ENCODE data around the gene LIME1. TPM values are rescaled to one million over a fixed set of nuclear protein-coding genes. Genes with fewer than 3 reads are reported as not detected.

Gene LIME1
- polyA plus RNA-seq, 1 experiment: 1.5 TPM

- no peak for DNase-seq (ENCODE audit: low read depth, low spot score)
- no peaks in the 10 kb centered on the region for H3K27me3 ChIP-seq (ENCODE audit: control insufficient read depth, insufficient read depth, low read length)
- H3K27ac ChIP-seq (ENCODE audit: low read depth, low read length): no peak overlapping the region
- no peak for TF ChIP-seq CTCF (IDR thresholded peaks at IDR 0.05; ENCODE audit: low read depth, low read length)
- POLR2A ChIA-PET: no interaction called here
- no peak overlapping the region for H3K4me3 ChIP-seq (ENCODE audit: low read depth, low read length)
- CTCF ChIA-PET: interaction anchor here (0.6 kb wide), 1 partner anchor 24 kb away, joined by 3 read pairs; no protein-coding TSS in a partner anchor
- no peaks in the 10 kb centered on the region; the same call in 1 of the 2 replicates for H3K9me3 ChIP-seq (ENCODE audit: control insufficient read depth, insufficient read depth, low read length)
Measured at GRCh38 chr20:63743210-63743970, 6.9 kb downstream of the LIME1 start.

- H3K27me3 ChIP-seq (ENCODE audit: control insufficient read depth, insufficient read depth, low read length): no peaks in the 10 kb centered on the region
- DNase-seq (ENCODE audit: low read depth, low spot score): no peak
- ChIA-PET POLR2A (no interaction called here), CTCF (no interaction called here)
- H3K4me3 ChIP-seq (ENCODE audit: low read depth, low read length): no peak overlapping the region
- H3K27ac ChIP-seq (ENCODE audit: low read depth, low read length): no peak overlapping the region
- H3K9me3 ChIP-seq (ENCODE audit: control insufficient read depth, insufficient read depth, low read length): no peaks in the 10 kb centered on the region; the same call in 1 of the 2 replicates
- TF ChIP-seq CTCF (IDR thresholded peaks at IDR 0.05; ENCODE audit: low read depth, low read length): no peak
Measured at GRCh38 chr20:63744158-63744557, 7.7 kb downstream of the LIME1 start.

GRCh38 chr20:63744574-63745423, 8.3 kb downstream of the LIME1 start:
- no peaks in the 10 kb centered on the region; the same call in 1 of the 2 replicates for H3K9me3 ChIP-seq (ENCODE audit: control insufficient read depth, insufficient read depth, low read length)
- ChIA-PET POLR2A (no interaction called here), CTCF (no interaction called here)
- H3K4me3 ChIP-seq (ENCODE audit: low read depth, low read length): no peak overlapping the region
- no peak for DNase-seq (ENCODE audit: low read depth, low spot score)
- H3K27ac ChIP-seq (ENCODE audit: low read depth, low read length): no peak overlapping the region
- TF ChIP-seq CTCF (IDR thresholded peaks at IDR 0.05; ENCODE audit: low read depth, low read length): no peak
- no peaks in the 10 kb centered on the region for H3K27me3 ChIP-seq (ENCODE audit: control insufficient read depth, insufficient read depth, low read length)

- ChIA-PET POLR2A (no interaction called here), CTCF (no interaction called here)
Measured at GRCh38 chr20:63745424-63745805, 9.0 kb downstream of the LIME1 start.

More at GRCh38 chr20:63745424-63745805, 9.0 kb downstream of the LIME1 start:
- Histone ChIP-seq H3K9me3 (ENCODE audit: control insufficient read depth, insufficient read depth, low read length) (no peaks in the 10 kb centered on the region; the same call in 1 of the 2 replicates), H3K27ac (ENCODE audit: low read depth, low read length) (no peak overlapping the region), H3K4me3 (ENCODE audit: low read depth, low read length) (no peak overlapping the region), H3K27me3 (ENCODE audit: control insufficient read depth, insufficient read depth, low read length) (no peaks in the 10 kb centered on the region)
- no peak for TF ChIP-seq CTCF (IDR thresholded peaks at IDR 0.05; ENCODE audit: low read depth, low read length)
- DNase-seq (ENCODE audit: low read depth, low spot score): no peak

Measured in AG04450 (cell line).